Measurements from ENCODE around the gene CCDC34.

DNA sequence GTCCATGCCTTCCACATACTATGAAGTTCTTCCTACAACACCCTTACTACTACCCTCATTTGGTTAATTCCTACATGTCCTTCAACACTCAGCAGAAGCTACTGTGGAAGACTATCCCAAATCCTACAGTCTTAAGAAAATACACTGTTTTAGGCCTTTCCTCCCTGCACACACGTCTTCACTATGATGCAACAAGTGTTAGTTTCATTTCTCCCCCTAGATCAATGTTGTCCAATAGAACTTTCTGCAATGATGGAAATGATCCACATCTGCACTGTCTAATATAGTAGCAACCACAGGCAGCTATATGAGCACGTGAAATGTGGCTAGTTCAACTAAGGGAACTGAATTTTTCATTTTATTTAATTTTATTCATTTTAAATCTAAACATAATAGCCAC is 46.7 kb upstream of the CCDC34 start:
- no peak for TF ChIP-seq EZH2phosphoT487 (IDR thresholded peaks at IDR 0.05; ENCODE audit: low read length)
- TF ChIP-seq, protein P1, sequence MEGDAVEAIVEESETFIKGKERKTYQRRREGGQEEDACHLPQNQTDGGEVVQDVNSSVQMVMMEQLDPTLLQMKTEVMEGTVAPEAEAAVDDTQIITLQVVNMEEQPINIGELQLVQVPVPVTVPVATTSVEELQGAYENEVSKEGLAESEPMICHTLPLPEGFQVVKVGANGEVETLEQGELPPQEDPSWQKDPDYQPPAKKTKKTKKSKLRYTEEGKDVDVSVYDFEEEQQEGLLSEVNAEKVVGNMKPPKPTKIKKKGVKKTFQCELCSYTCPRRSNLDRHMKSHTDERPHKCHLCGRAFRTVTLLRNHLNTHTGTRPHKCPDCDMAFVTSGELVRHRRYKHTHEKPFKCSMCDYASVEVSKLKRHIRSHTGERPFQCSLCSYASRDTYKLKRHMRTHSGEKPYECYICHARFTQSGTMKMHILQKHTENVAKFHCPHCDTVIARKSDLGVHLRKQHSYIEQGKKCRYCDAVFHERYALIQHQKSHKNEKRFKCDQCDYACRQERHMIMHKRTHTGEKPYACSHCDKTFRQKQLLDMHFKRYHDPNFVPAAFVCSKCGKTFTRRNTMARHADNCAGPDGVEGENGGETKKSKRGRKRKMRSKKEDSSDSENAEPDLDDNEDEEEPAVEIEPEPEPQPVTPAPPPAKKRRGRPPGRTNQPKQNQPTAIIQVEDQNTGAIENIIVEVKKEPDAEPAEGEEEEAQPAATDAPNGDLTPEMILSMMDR (IDR thresholded peaks at IDR 0.05; ENCODE audit: low read length) = no peak
